Body of pancreas (tissue), 4 donors: Measurements from ENCODE around the gene PUSL1.

Source experiments
- CTCF ChIP-seq, 7 experiments: fragments of 450-650 bp in 4 of 7; fragments of 200-600 bp in 3 of 7; sonication (generic) in 3 of 7; IDR thresholded peaks; one replicate each; pipeline ENCODE4 v1.5.1; 2016 to 2019; ENCODE audit warnings: antibody characterized with exemption in 7 of 7
- POLR2A ChIP-seq, 3 donors: fragments of 450-650 bp; IDR thresholded peaks; one replicate each; pipeline ENCODE4 v1.6.1; 2016; ENCODE audit warnings: antibody characterized with exemption in 3 of 3, mild to moderate bottlenecking in 2 of 3

GRCh38 chr1:1270813-1271212 lies 37.6 kb upstream of the PUSL1 start:
- TF ChIP-seq CTCF (IDR thresholded peaks at IDR 0.05) = no peak
- TF ChIP-seq POLR2A (IDR thresholded peaks at IDR 0.05) = no peak
